DMS 273 (cell line): ENCODE data around the gene PAQR8.
"Not testable (repeated sequence)": the region's sequence is repeated elsewhere in the genome, so short reads cannot be mapped to it uniquely, and the experiment has no call there.

Source experiments
- DNase-seq: peaks from one replicate; lab custom pipeline; 2025; ENCODE audit not compliant: unreplicated experiment; lab: John Stamatoyannopoulos, UW

The PAQR8 gene

DNA sequence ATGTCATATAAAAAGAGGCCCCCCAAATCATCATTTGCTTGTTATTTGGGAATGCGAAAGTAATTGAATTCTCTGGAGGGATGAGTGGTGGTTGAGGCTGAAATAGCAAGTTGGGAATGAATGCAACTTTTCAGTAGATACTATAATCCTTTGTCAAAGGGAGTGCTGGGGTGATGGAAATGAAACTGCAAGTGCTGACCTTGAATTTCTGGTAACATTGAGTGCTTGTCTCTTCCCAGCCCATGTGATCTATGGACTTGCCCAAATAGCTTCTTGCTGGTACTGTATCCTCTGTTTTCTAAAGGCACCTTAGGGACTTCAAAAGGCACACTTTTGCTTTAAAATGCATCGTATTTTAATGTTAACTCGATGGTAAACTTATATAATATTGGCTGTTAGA, 14.8 kb downstream of the PAQR8 start:
- DNase-seq = no peak

GRCh38 chr6:52377538-52378221, 15.7 kb downstream of the PAQR8 start:
- DNase-seq = no peak

- no peak for DNase-seq
Observed at GRCh38 chr6:52381249-52381648, 19.3 kb downstream of the PAQR8 start.

GRCh38 chr6:52384145-52384766, 22.3 kb downstream of the PAQR8 start:
- no peak for DNase-seq

GRCh38 chr6:52385074-52385473, 23.1 kb downstream of the PAQR8 start:
- no peak for DNase-seq

DNA sequence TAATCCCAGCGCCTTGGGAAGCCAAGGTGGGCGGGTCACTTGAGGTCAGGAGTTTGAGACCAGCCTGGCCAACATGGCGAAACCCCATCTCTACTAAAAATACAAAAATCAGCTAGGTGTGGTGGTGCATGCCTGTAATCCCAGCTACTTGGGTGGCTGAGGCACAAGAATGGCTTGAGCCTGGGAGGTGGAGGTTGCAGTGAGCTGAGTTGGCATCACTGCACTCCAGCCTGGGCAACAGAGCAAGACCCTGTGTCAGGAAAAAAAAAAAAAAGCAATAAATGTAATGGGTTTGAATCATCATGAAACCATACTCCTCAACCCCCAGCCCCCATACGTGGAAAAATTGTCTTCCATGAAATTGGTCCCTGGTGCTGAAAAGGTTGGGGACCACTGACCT, 26.2 kb downstream of the PAQR8 start:
- not testable (repeated sequence) for DNase-seq

GRCh38 chr6:52388790-52389189, 26.8 kb downstream of the PAQR8 start:
- no peak for DNase-seq

GRCh38 chr6:52389264-52389625, 27.3 kb downstream of the PAQR8 start:
- no peak for DNase-seq

DNA sequence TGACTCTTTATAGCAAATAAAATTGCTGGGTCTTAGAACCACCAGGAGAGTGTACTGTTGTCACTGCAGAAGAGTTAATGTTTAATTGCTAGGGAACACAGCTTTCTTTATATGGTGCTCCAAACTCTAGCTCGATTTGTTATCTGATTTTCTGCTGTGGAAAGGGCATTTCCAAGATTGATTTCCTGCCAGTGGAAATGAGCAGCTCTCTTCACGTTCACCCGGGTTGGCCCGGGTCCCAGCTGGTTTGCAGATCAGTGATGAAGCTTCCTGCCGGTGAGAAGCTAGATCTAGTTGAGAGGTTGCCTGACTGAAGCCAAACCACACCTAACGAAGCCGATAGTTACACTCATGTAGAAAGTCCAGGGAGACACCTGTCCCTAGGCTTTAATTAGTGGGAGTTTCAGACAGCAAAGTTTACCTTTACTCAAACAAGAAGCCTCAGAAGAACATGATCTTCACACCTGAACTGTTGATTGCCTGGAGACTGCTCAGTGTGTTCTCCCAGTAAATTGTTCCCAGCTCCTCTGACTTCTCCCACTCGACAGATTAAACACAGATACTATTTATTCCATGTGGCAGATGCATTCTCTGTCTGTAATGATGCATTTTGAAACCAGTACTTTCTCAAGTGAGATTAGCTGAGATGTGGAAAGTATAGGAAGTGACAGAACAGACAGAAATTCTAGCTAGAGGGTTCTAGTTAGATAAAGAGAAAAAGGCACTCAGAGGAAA, 27.8 kb downstream of the PAQR8 start:
- no peak for DNase-seq

DNA sequence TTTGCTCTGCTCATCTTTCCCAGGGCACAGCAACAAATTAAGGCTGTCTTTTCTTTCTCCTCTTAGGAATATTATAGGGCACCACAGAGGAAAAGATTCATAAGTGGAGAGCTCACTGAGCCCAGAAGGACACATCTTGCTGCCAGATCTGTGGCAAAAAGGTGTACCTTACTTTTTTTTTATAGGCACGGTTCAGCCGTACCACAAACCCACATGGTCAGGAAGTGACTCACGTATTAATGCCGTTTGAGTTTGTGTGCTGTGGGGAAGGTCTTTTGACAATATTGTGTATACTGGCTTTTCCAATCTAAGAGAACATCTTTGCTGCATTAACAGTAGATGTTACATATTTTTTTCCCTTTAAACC, 28.4 kb downstream of the PAQR8 start:
- DNase-seq = no peak

- no peak for DNase-seq
Observed at GRCh38 chr6:52391599-52391998, 29.6 kb downstream of the PAQR8 start.

DNA sequence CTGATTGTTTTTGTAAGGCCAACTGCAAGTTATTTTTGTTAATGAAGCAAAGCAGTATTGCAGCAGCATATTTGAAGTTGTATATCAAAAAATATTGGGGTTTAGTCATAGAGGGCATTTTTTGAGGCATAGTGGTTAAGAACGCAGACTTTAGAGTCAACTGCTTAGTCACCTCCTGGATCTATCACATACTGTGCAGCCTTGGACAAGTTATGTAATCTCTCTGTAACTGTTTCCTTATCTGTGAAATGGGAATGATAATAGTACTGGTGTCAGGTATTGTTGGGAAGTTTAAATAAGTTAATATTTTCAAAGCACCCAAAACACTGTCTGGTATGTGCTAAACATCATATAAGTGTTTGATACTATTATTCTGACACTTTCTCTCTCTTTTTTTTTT, 31.0 kb downstream of the PAQR8 start:
- no peak for DNase-seq

DNA sequence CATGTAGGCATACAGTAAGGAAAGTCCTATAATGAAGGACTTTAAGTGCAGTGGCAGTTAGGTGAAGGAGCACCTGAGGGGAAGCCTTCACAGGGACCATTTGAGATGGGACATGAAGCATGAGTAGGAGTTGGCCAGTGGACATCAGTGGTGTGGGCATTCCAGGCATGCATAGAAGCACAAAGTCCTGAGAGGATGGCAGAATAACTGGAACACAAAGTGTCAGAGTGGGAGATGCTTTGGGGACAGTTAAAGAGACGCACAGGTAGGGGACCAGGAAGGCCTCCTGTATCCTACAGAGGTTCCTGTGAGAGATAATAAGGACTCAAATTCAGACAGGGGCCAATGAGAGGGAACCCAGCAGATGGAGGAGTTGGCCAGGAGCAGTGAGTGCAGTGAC, 31.8 kb downstream of the PAQR8 start:
- DNase-seq = no peak

DNA sequence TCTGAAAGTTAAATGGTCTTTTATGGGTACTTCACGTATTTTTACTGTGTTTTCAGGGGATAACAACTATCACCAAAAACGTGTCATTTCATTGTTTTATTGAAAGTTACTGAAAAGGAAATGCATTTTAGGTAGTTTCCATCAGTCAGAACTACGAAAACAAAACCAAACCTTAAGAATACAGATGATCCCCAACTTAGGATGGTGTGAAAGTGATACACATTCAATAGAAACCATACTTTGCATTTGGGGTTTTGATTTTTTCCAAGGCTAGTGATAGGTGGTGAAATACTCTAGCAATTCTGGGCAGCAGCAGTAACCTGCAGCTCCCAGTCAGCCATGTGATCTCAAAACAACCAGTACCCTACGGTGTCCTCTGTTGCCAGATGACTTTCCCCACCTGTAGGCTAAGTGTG, 32.3 kb downstream of the PAQR8 start:
- DNase-seq = no peak

DNA sequence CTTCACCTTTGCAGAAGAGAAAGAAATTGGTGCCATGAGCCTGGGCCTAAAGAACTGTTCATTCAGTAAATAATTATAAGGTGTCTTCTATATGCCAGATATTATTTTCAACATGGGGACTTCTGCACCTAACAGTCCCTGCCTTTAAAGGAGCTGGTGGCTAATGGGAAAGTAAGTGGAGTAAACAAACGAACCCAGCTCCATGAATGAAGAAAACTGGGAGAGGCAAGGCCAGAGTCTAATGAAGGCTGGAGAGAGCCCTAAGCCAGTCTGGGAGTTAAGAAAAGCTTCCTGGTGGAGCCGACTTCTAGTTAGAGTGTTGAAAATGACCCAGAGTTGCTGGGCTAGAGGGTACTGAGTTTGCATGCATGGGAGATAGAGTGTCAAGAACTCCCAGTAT, 34.0 kb downstream of the PAQR8 start:
- no peak for DNase-seq

GRCh38 chr6:52399511-52400312, 37.8 kb downstream of the PAQR8 start:
- peak; percentile 73 for DNase-seq

- DNase-seq = no peak
Observed at GRCh38 chr6:52400313-52401041, 38.5 kb downstream of the PAQR8 start.

GRCh38 chr6:52403086-52403485, 41.1 kb downstream of the PAQR8 start:
- no peak for DNase-seq

DNA sequence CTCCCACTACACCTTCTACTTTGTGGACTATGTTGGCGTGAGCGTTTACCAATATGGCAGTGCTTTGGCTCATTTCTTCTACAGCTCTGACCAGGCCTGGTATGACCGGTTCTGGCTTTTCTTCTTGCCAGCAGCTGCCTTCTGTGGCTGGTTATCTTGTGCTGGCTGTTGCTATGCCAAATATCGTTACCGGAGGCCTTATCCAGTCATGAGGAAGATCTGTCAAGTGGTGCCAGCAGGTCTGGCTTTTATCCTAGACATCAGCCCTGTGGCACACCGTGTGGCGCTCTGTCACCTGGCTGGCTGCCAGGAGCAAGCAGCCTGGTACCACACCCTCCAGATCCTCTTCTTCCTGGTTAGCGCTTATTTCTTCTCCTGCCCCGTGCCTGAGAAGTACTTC, 41.7 kb downstream of the PAQR8 start:
- DNase-seq = peak; percentile 82

GRCh38 chr6:52405243-52405642, 43.3 kb downstream of the PAQR8 start:
- DNase-seq = no peak

DNA sequence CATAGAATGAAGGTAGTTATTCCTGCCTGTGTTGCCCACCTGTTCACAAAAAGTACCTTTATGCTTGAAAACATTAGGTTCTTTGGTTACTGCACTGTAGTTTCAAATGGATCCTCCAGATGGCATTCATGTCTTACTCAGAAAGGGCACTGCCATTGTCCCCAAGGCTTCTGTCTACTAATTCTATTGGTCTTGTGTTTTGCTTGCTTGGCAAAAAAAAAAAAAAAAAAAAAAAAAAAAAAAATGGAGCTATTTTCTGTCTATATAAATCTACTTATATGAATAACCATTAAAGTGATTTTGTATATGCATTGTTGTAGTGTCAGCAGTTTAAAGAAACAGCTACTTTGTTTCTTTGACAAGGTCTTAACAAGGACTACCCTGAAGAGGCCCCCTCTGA, 45.5 kb downstream of the PAQR8 start:
- peak; percentile 76 for DNase-seq
